Forelimb muscle (tissue), 1 donor: Measurements from ENCODE around the gene MCU. TPM values are rescaled to one million over a fixed set of nuclear protein-coding genes. Genes with fewer than 3 reads are reported as not detected.
A peak's percentile ranks its signal among the peaks of the same experiment; 100 is the strongest.
"Not testable (repeated sequence)": the region's sequence is repeated elsewhere in the genome, so short reads cannot be mapped to it uniquely, and the experiment has no call there.

Source experiments
- DNase-seq: peaks from one replicate; pipeline ENCODE4 v3.0.0-alpha.2; 2013; ENCODE audit warnings: low read depth
- polyA plus RNA-seq: library from polyadenylated mRNA; unstranded; fragments of 120-200 nt; gene quantifications from one replicate; pipeline ENCODE4 v1.2.1, GENCODE V29; 2013; ENCODE audit not compliant: insufficient read length

The MCU gene
- polyA plus RNA-seq, 1 donor, result 111 TPM

GRCh38 chr10:72761498-72761897, 69.6 kb downstream of the MCU start:
- no peak for DNase-seq

- no peak for DNase-seq
These were observed 70.1 kb downstream of the MCU start for GRCh38 chr10:72762042-72762441.

- DNase-seq, result no peak
These were observed 71.3 kb downstream of the MCU start for GRCh38 chr10:72763201-72763600.

- no peak for DNase-seq
These were observed 72.2 kb downstream of the MCU start for GRCh38 chr10:72764151-72764550.

- no peak for DNase-seq
These were observed 73.3 kb downstream of the MCU start for GRCh38 chr10:72765051-72765745.

- DNase-seq, result not testable (repeated sequence)
These were observed 79.3 kb downstream of the MCU start for GRCh38 chr10:72771195-72771594.

- no peak for DNase-seq
These were observed 80.1 kb downstream of the MCU start for GRCh38 chr10:72772031-72772430.

- no peak for DNase-seq
These were observed 87.9 kb downstream of the MCU start for GRCh38 chr10:72779874-72780273.

GRCh38 chr10:72782649-72783330, 90.8 kb downstream of the MCU start:
- DNase-seq, result no peak

GRCh38 chr10:72783410-72783833, 91.5 kb downstream of the MCU start:
- DNase-seq, result no peak

- peak; percentile 59 for DNase-seq
These were observed 92.8 kb downstream of the MCU start for GRCh38 chr10:72784551-72785351.

- no peak for DNase-seq
These were observed 93.5 kb downstream of the MCU start for GRCh38 chr10:72785409-72785808.

- DNase-seq, result no peak
These were observed 98.5 kb downstream of the MCU start for GRCh38 chr10:72790216-72790990.

- no peak for DNase-seq
These were observed 100.3 kb downstream of the MCU start for GRCh38 chr10:72792288-72792687.

- no peak for DNase-seq
These were observed 101.8 kb downstream of the MCU start for GRCh38 chr10:72793752-72794151.

GRCh38 chr10:72794260-72794659, 102.3 kb downstream of the MCU start:
- DNase-seq, result no peak

GRCh38 chr10:72796042-72796441, 104.1 kb downstream of the MCU start:
- no peak for DNase-seq

- no peak for DNase-seq
These were observed 104.6 kb downstream of the MCU start for GRCh38 chr10:72796538-72796937.

- no peak for DNase-seq
These were observed 108.2 kb downstream of the MCU start for GRCh38 chr10:72800000-72800740.

- DNase-seq, result no peak
These were observed 108.8 kb downstream of the MCU start for GRCh38 chr10:72800741-72801092.

- no peak for DNase-seq
These were observed 109.4 kb downstream of the MCU start for GRCh38 chr10:72801263-72801868.
